Neural cell (in vitro differentiated cells): ENCODE data around the gene REG1A. TPM values are rescaled to one million over a fixed set of nuclear protein-coding genes. Genes with fewer than 3 reads are reported as not detected.

Experiments
- H2AFZ ChIP-seq: fragments of 200-600, 300-800 bp; sonication (generic), shearing (Covaris generic); 2 replicates; pipeline ENCODE4 v1.6.0; 2014; ENCODE audit warnings: low read depth, mild to moderate bottlenecking, antibody characterized with exemption, low read length, moderate library complexity
- H3F3A ChIP-seq: fragments of 200-600 bp; shearing (Covaris generic); 2 replicates; pipeline ENCODE4 v1.6.1; 2016; ENCODE audit warnings: mild to moderate bottlenecking, moderate library complexity, mixed read lengths, antibody characterized with exemption, low read length; ENCODE audit not compliant: insufficient read depth, poor library complexity, severe bottlenecking
- H3K27ac ChIP-seq: fragments of 200-600, 300-800 bp; sonication (generic), shearing (Covaris generic); 2 replicates; pipeline ENCODE4 v1.5.1; 2014; ENCODE audit warnings: mild to moderate bottlenecking, low read length, moderate library complexity
- H3K27me3 ChIP-seq: fragments of 300-800, 200-600 bp; sonication (generic), shearing (Covaris generic); 2 replicates; pipeline ENCODE4 v1.6.0; 2014; ENCODE audit warnings: mild to moderate bottlenecking, low read depth, low read length, moderate library complexity; ENCODE audit not compliant: insufficient read depth
- H3K36me3 ChIP-seq: fragments of 300-800, 200-600 bp; sonication (generic), shearing (Covaris generic); 2 replicates; pipeline ENCODE4 v1.5.1; 2014; ENCODE audit warnings: mild to moderate bottlenecking, antibody characterized with exemption, low read length, moderate library complexity; ENCODE audit not compliant: insufficient read depth
- H3K4me2 ChIP-seq: fragments of 300-800, 200-600 bp; sonication (generic), shearing (Covaris generic); 2 replicates; pipeline ENCODE4 v1.6.0; 2014; ENCODE audit warnings: mild to moderate bottlenecking, low read length
- H3K4me3 ChIP-seq: fragments of 300-800, 200-600 bp; sonication (generic), shearing (Covaris generic); 2 replicates; pipeline ENCODE4 v1.5.1; 2014; ENCODE audit warnings: mild to moderate bottlenecking, low read length, moderate library complexity
- H3K79me2 ChIP-seq: fragments of 200-600 bp; shearing (Covaris generic); replicated peaks from 2 replicates; pipeline ENCODE4 v1.6.0; 2014; ENCODE audit warnings: mild to moderate bottlenecking, low read length, moderate library complexity; ENCODE audit not compliant: insufficient read depth
- H3K9ac ChIP-seq: fragments of 300-800, 200-600 bp; sonication (generic), shearing (Covaris generic); 2 replicates; pipeline ENCODE4 v1.6.1; 2016; ENCODE audit warnings: mild to moderate bottlenecking, low read length, mixed read lengths
- H3K9me2 ChIP-seq: fragments of 200-600 bp; shearing (Covaris generic); 2 replicates; pipeline ENCODE4 v1.6.1; 2016; ENCODE audit warnings: mild to moderate bottlenecking, low read length, mixed read lengths; ENCODE audit not compliant: insufficient read depth
- H3K9me3 ChIP-seq: fragments of 200-600, 300-800 bp; sonication (generic), shearing (Covaris generic); 2 replicates; pipeline ENCODE4 v1.6.1; 2016; ENCODE audit warnings: mild to moderate bottlenecking, mixed run types, low read length, moderate library complexity, mixed read lengths
- H4K20me1 ChIP-seq: fragments of 200-600 bp; shearing (Covaris generic); 2 replicates; pipeline ENCODE4 v1.6.1; 2016; ENCODE audit warnings: mild to moderate bottlenecking, mixed run types; ENCODE audit not compliant: insufficient read depth
- EP300 ChIP-seq: fragments of 450-650 bp; conservative IDR thresholded peaks from 2 replicates; pipeline ENCODE4 v1.6.1; 2014; ENCODE audit warnings: antibody characterized with exemption, mild to moderate bottlenecking, moderate library complexity; ENCODE audit not compliant: poor library complexity, severe bottlenecking
- EZH2 ChIP-seq: fragments of 200-600, 300-800 bp; shearing (Covaris generic), sonication (generic); IDR thresholded peaks from 2 replicates; pipeline ENCODE4 v1.6.1; 2014; ENCODE audit warnings: antibody characterized with exemption, low read length, borderline replicate concordance, mild to moderate bottlenecking; ENCODE audit not compliant: insufficient read depth, poor library complexity, severe bottlenecking
- MXI1 ChIP-seq: fragments of 450-650 bp; conservative IDR thresholded peaks from 2 replicates; pipeline ENCODE4 v1.6.1; 2014; ENCODE audit warnings: antibody characterized with exemption, mild to moderate bottlenecking; ENCODE audit not compliant: poor library complexity, severe bottlenecking
- POLR2AphosphoS5 ChIP-seq: IDR thresholded peaks from 2 replicates; pipeline ENCODE4 v1.6.1; 2012
- RAD21 ChIP-seq: fragments of 450-650 bp; conservative IDR thresholded peaks from 2 replicates; pipeline ENCODE4 v1.6.1; 2014; ENCODE audit warnings: antibody characterized with exemption, mild to moderate bottlenecking, moderate library complexity
- SMC3 ChIP-seq: fragments of 450-650 bp; conservative IDR thresholded peaks from 2 replicates; pipeline ENCODE4 v1.6.1; 2014; ENCODE audit warnings: antibody characterized with exemption, mild to moderate bottlenecking, moderate library complexity; ENCODE audit not compliant: poor library complexity
- TAF1 ChIP-seq: IDR thresholded peaks from 2 replicates; pipeline ENCODE4 v1.6.1; 2012; ENCODE audit warnings: low read depth
- polyA plus RNA-seq: library from polyadenylated mRNA; depleted of rRNA; stranded (reverse); fragments of >200 nt; gene quantifications from 2 replicates; pipeline ENCODE4 v1.2.3, GENCODE V29; 2014
- TF ChIP-seq, protein P1 (sequence below): fragments of 450-650 bp; IDR thresholded peaks from 2 replicates; pipeline ENCODE4 v1.5.1; 2014; ENCODE audit warnings: antibody characterized with exemption, mild to moderate bottlenecking, moderate library complexity; ENCODE audit not compliant: poor library complexity, severe bottlenecking
- TF ChIP-seq, protein P2 (sequence below): IDR thresholded peaks from 2 replicates; pipeline ENCODE4 v1.6.1; 2012; ENCODE audit warnings: borderline replicate concordance

The REG1A gene
- polyA plus RNA-seq, 1 donor from 2014 or later = not detected

DNA sequence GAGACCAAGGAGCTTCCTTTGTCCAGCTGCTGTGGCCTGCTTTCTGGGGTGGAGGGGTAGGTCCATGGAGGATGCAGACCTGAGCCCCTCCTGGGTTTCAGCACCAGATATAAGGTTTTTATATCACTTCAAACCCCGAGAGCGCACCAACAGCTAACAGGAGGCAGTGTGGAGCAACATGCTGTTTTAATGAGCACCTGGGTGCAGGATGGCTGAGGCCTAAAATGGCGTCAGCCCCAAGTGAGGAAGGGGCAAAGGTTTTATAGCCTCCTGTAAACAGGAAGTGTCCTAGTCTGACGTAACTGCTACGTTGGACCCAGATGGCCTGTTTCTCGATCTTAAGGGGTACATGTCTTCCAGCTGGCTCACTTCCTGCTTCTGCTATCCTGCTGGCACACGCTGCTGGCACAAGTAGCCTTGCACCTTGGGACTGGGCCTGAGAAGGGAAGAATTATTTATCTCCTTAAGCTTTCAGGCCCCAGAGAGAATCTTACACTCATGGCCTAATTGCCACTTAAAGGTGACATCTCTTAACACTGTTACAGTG lies 21.1 kb upstream of the REG1A start:
- Histone ChIP-seq H3K4me2 (no peak overlapping the region), H3K36me3 (no peaks in the 10 kb centered on the region), H4K20me1 (no peaks in the 10 kb centered on the region), H3F3A (no peaks in the 10 kb centered on the region), H3K4me3 (no peak overlapping the region), H3K27ac (no peak overlapping the region), H3K9me2 (no peaks in the 10 kb centered on the region), H3K9ac (no peak overlapping the region), H3K79me2 (no peaks in the 10 kb centered on the region), H2AFZ (no peak overlapping the region), H3K9me3 (no peaks in the 10 kb centered on the region), H3K27me3 (no peaks in the 10 kb centered on the region)
- TF ChIP-seq, protein P1, sequence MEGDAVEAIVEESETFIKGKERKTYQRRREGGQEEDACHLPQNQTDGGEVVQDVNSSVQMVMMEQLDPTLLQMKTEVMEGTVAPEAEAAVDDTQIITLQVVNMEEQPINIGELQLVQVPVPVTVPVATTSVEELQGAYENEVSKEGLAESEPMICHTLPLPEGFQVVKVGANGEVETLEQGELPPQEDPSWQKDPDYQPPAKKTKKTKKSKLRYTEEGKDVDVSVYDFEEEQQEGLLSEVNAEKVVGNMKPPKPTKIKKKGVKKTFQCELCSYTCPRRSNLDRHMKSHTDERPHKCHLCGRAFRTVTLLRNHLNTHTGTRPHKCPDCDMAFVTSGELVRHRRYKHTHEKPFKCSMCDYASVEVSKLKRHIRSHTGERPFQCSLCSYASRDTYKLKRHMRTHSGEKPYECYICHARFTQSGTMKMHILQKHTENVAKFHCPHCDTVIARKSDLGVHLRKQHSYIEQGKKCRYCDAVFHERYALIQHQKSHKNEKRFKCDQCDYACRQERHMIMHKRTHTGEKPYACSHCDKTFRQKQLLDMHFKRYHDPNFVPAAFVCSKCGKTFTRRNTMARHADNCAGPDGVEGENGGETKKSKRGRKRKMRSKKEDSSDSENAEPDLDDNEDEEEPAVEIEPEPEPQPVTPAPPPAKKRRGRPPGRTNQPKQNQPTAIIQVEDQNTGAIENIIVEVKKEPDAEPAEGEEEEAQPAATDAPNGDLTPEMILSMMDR = no peak
- TF ChIP-seq TAF1 (no peak), EP300 (no peak), RAD21 (no peak), SMC3 (no peak), POLR2AphosphoS5 (no peak), MXI1 (no peak), EZH2 (no peak)
- TF ChIP-seq, protein P2, sequence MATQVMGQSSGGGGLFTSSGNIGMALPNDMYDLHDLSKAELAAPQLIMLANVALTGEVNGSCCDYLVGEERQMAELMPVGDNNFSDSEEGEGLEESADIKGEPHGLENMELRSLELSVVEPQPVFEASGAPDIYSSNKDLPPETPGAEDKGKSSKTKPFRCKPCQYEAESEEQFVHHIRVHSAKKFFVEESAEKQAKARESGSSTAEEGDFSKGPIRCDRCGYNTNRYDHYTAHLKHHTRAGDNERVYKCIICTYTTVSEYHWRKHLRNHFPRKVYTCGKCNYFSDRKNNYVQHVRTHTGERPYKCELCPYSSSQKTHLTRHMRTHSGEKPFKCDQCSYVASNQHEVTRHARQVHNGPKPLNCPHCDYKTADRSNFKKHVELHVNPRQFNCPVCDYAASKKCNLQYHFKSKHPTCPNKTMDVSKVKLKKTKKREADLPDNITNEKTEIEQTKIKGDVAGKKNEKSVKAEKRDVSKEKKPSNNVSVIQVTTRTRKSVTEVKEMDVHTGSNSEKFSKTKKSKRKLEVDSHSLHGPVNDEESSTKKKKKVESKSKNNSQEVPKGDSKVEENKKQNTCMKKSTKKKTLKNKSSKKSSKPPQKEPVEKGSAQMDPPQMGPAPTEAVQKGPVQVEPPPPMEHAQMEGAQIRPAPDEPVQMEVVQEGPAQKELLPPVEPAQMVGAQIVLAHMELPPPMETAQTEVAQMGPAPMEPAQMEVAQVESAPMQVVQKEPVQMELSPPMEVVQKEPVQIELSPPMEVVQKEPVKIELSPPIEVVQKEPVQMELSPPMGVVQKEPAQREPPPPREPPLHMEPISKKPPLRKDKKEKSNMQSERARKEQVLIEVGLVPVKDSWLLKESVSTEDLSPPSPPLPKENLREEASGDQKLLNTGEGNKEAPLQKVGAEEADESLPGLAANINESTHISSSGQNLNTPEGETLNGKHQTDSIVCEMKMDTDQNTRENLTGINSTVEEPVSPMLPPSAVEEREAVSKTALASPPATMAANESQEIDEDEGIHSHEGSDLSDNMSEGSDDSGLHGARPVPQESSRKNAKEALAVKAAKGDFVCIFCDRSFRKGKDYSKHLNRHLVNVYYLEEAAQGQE = no peak

GRCh38 chr2:79100285-79100684 lies 20.0 kb upstream of the REG1A start:
- Histone ChIP-seq H3K4me2 (no peak overlapping the region), H3K27ac (no peak overlapping the region), H3K9me2 (no peaks in the 10 kb centered on the region), H3F3A (no peaks in the 10 kb centered on the region), H3K79me2 (no peaks in the 10 kb centered on the region), H3K9ac (no peak overlapping the region), H2AFZ (no peak overlapping the region), H3K4me3 (no peak overlapping the region), H3K9me3 (no peaks in the 10 kb centered on the region), H3K36me3 (no peaks in the 10 kb centered on the region), H3K27me3 (no peaks in the 10 kb centered on the region), H4K20me1 (no peaks in the 10 kb centered on the region)
- TF ChIP-seq RAD21 = no peak
- TF ChIP-seq, protein P2 = no peak
- no peak for TF ChIP-seq SMC3
- no peak for TF ChIP-seq TAF1
- TF ChIP-seq POLR2AphosphoS5 = no peak
- no peak for TF ChIP-seq EP300
- no peak for TF ChIP-seq EZH2
- no peak for TF ChIP-seq MXI1
- TF ChIP-seq, protein P1 = no peak
